Gastroesophageal sphincter (tissue), 3 donors: ENCODE results near the gene PPAN.
A peak's percentile ranks its signal among the peaks of the same experiment; 100 is the strongest.

Experiments
- CTCF ChIP-seq, 4 experiments: fragments of 200-600 bp in 2 of 4; fragments of 450-650 bp in 2 of 4; sonication (generic) in 1 of 4; IDR thresholded peaks; one replicate each; pipeline ENCODE4 v1.5.1; 2017 to 2019; ENCODE audit warnings: antibody characterized with exemption in 4 of 4, mild to moderate bottlenecking in 2 of 4, moderate library complexity in 2 of 4
- EP300 ChIP-seq: sonication (generic); formaldehyde crosslinking; IDR thresholded peaks from one replicate; pipeline ENCODE4 v1.6.1; 2017; ENCODE audit warnings: antibody characterized with exemption, mild to moderate bottlenecking
- POLR2A ChIP-seq, 2 donors: fragments of 450-650 bp; IDR thresholded peaks; one replicate each; pipeline ENCODE4 v1.6.1; 2017; ENCODE audit warnings: antibody characterized with exemption in 2 of 2, mild to moderate bottlenecking in 2 of 2, moderate library complexity in 1 of 2
- POLR2AphosphoS5 ChIP-seq: sonication (generic); formaldehyde crosslinking; IDR thresholded peaks from one replicate; pipeline ENCODE4 v1.6.1; 2017; ENCODE audit warnings: antibody characterized with exemption

DNA sequence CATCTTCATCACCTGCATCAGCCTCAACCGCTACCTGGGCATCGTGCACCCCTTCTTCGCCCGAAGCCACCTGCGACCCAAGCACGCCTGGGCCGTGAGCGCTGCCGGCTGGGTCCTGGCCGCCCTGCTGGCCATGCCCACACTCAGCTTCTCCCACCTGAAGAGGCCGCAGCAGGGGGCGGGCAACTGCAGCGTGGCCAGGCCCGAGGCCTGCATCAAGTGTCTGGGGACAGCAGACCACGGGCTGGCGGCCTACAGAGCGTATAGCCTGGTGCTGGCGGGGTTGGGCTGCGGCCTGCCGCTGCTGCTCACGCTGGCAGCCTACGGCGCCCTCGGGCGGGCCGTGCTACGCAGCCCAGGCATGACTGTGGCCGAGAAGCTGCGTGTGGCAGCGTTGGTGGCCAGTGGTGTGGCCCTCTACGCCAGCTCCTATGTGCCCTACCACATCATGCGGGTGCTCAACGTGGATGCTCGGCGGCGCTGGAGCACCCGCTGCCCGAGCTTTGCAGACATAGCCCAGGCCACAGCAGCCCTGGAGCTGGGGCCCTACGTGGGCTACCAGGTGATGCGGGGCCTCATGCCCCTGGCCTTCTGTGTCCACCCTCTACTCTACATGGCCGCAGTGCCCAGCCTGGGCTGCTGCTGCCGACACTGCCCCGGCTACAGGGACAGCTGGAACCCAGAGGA is 7.9 kb downstream of the PPAN start:
- TF ChIP-seq CTCF (IDR thresholded peaks at IDR 0.05) (no peak), POLR2AphosphoS5 (peak; percentile 8), EP300 (no peak), POLR2A (IDR thresholded peaks at IDR 0.05) (peak in 1 of 2 donors; percentile 17)
